WERI-Rb-1 (cell line): ENCODE measurements around the gene CENPU.

Source experiments
- DNase-seq: peaks from one replicate; pipeline ENCODE4 v3.0.0-alpha.2; 2020
- H3K27ac ChIP-seq: fragments of 250-450 bp; sonication (Bioruptor Pico); 2 replicates; pipeline ENCODE4 v1.5.1; 2020; ENCODE audit warnings: mild to moderate bottlenecking, moderate library complexity
- H3K27me3 ChIP-seq: fragments of 250-450 bp; sonication (Bioruptor Pico); 2 replicates; pipeline ENCODE4 v1.5.1; 2021; ENCODE audit warnings: mild to moderate bottlenecking, low read depth, moderate library complexity; ENCODE audit not compliant: insufficient read depth, severe bottlenecking
- H3K36me3 ChIP-seq: fragments of 250-450 bp; sonication (Bioruptor Pico); 2 replicates; pipeline ENCODE4 v1.5.1; 2020; ENCODE audit warnings: mild to moderate bottlenecking, moderate library complexity
- H3K4me3 ChIP-seq: 2 replicates; pipeline ENCODE4 v1.5.1; 2011; ENCODE audit warnings: low read depth, mild to moderate bottlenecking, control low read depth, low read length
- H3K9me3 ChIP-seq: fragments of 250-450 bp; sonication (Bioruptor Pico); 2 replicates; pipeline ENCODE4 v1.5.1; 2021; ENCODE audit warnings: mild to moderate bottlenecking, moderate library complexity; ENCODE audit not compliant: severe bottlenecking
- TF ChIP-seq, protein P1 (sequence below): IDR thresholded peaks from 2 replicates; pipeline ENCODE4 v1.5.1; 2011; ENCODE audit warnings: low read depth, mild to moderate bottlenecking, control low read depth, inconsistent platforms, low read length

Gene CENPU

DNA sequence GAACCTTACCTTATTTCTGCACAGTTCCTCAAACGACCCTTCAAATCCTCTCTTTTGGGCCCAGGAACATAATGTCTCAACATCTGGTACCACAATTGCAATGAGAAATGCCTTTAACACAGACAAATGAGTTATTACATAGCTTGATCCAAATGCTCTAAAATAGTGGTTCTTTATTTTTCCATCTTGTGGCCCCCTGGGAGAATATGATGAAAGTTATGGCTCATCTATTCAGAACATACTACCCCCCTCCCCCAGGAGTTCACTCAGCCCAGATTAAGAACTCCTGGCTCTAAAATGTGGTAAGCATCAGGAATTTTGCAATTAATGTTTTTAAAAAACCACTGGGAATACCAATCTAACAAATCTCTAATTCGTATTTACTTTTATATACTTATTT lies 23.9 kb upstream of the CENPU start:
- DNase-seq = no peak
- Histone ChIP-seq H3K36me3 (peaks cover 39% of the 10 kb centered on the region), H3K27me3 (no peaks in the 10 kb centered on the region), H3K9me3 (no peaks in the 10 kb centered on the region), H3K4me3 (no peak overlapping the region), H3K27ac (no peak overlapping the region)
- TF ChIP-seq, protein P1, sequence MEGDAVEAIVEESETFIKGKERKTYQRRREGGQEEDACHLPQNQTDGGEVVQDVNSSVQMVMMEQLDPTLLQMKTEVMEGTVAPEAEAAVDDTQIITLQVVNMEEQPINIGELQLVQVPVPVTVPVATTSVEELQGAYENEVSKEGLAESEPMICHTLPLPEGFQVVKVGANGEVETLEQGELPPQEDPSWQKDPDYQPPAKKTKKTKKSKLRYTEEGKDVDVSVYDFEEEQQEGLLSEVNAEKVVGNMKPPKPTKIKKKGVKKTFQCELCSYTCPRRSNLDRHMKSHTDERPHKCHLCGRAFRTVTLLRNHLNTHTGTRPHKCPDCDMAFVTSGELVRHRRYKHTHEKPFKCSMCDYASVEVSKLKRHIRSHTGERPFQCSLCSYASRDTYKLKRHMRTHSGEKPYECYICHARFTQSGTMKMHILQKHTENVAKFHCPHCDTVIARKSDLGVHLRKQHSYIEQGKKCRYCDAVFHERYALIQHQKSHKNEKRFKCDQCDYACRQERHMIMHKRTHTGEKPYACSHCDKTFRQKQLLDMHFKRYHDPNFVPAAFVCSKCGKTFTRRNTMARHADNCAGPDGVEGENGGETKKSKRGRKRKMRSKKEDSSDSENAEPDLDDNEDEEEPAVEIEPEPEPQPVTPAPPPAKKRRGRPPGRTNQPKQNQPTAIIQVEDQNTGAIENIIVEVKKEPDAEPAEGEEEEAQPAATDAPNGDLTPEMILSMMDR = no peak

- Histone ChIP-seq H3K36me3 (peaks cover 31% of the 10 kb centered on the region), H3K9me3 (no peaks in the 10 kb centered on the region), H3K4me3 (no peak overlapping the region), H3K27ac (no peak overlapping the region), H3K27me3 (no peaks in the 10 kb centered on the region)
- no peak for DNase-seq
- TF ChIP-seq, protein P1 = no peak
Observed at GRCh38 chr4:184756399-184756798, 22.5 kb upstream of the CENPU start.

- Histone ChIP-seq H3K9me3 (no peaks in the 10 kb centered on the region), H3K27me3 (no peaks in the 10 kb centered on the region), H3K4me3 (no peak overlapping the region), H3K27ac (no peak overlapping the region), H3K36me3 (peaks cover 19% of the 10 kb centered on the region)
- DNase-seq = no peak
- TF ChIP-seq, protein P1 = no peak
Observed at GRCh38 chr4:184755278-184755677, 21.4 kb upstream of the CENPU start.

DNA sequence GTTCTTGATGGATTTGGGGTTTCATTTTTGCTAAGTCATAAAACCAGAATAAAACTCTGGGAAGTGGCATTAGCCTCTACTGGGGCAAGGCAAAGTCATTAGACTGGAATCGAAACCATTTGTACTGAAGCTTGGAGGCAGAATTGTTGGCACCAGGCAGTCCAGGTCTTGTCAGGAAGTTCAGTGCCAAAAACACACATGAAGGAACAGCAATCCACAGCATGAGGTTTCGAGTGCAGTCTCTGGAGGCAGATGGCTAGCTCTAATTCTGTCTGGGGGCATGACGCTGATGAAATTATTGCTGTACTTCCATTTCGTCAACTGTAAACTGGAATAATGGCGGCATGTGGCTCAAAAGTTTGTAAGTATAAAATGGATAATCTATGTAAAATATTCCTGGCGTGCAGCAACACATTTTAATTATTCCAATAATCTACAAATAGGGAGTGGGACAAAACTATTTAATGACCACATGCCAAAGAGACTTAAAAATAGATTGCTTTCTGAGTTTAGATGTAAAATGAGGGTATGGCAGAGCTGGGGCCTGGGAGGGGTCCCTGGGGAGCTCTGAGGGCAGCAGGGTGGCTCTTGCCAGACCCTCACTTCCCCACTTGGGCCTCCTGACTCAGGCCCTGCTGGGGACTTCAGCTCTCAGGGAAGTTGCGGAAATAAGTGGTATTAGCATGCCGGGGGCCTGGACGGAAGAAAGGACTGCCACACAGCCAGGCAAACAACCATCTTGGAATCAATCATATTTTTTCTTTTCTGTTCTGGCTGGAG lies 18.8 kb upstream of the CENPU start:
- TF ChIP-seq, protein P1 = no peak
- DNase-seq = no peak
- H3K36me3 ChIP-seq = peaks cover 9% of the 10 kb centered on the region
- no peaks in the 10 kb centered on the region for H3K27me3 ChIP-seq
- H3K9me3 ChIP-seq = no peaks in the 10 kb centered on the region
- H3K27ac ChIP-seq = no peak overlapping the region
- H3K4me3 ChIP-seq = no peak overlapping the region

DNA sequence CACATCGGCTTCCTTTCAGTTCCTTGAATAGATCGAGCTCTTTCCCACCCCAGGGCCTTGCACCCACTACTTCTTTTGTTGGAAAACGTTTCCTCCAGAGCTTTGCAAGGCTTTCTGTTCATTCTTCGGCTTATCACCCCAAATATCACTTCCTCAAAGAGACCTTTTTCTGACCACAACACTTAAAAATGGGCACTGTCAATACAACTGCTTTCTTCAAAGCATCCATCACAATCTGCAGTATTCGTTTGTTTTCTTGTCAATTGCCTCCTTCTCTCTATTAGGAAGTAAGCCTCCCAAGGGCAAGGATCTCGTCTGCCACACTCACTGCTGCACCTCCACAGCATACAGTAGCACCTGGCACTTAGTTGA lies 17.7 kb upstream of the CENPU start:
- H3K36me3 ChIP-seq = no peaks in the 10 kb centered on the region; the same call in none of the 2 replicates
- TF ChIP-seq, protein P1 = no peak
- H3K4me3 ChIP-seq = no peak overlapping the region
- no peaks in the 10 kb centered on the region for H3K9me3 ChIP-seq
- DNase-seq = no peak
- no peaks in the 10 kb centered on the region for H3K27me3 ChIP-seq
- no peak overlapping the region for H3K27ac ChIP-seq

- Histone ChIP-seq H3K27ac (no peak overlapping the region), H3K27me3 (no peaks in the 10 kb centered on the region), H3K4me3 (no peak overlapping the region), H3K36me3 (no peaks in the 10 kb centered on the region; the same call in 1 of the 2 replicates), H3K9me3 (no peaks in the 10 kb centered on the region)
- no peak for DNase-seq
- TF ChIP-seq, protein P1 = no peak
Observed at GRCh38 chr4:184750926-184751584, 17.2 kb upstream of the CENPU start.
